K562 (cell line): ENCODE data around the gene NEU1. TPM values are rescaled to one million over a fixed set of nuclear protein-coding genes. Genes with fewer than 3 reads are reported as not detected.
A peak's percentile ranks its signal among the peaks of the same experiment; 100 is the strongest.

Experiments
- ATF3 ChIP-seq, 2 experiments: fragments of 450-650 bp in 1 of 2; sonication (generic) in 1 of 2; formaldehyde crosslinking in 1 of 2; IDR thresholded peaks in 1 of 2; conservative IDR thresholded peaks in 1 of 2; 2 replicates each; pipeline versions ENCODE4 v1.6.1 to v1.8.1; 2016 to 2023; ENCODE audit warnings: mild to moderate bottlenecking in 2 of 2, moderate library complexity in 2 of 2, inconsistent platforms in 1 of 2, missing genetic modification reagents in 1 of 2
- BRD9 ChIP-seq: fragments of 450-650 bp; IDR thresholded peaks from 2 replicates; pipeline ENCODE4 v1.6.1; 2018; ENCODE audit warnings: low read depth; ENCODE audit not compliant: partially characterized antibody
- BRF2 ChIP-seq: IDR thresholded peaks from 3 replicates; pipeline ENCODE4 v1.6.1; 2011; ENCODE audit warnings: borderline replicate concordance, mild to moderate bottlenecking; ENCODE audit not compliant: insufficient read length, insufficient read depth
- CLOCK ChIP-seq: fragments of 250-450 bp; sonication (Bioruptor Pico); IDR thresholded peaks from 2 replicates; pipeline ENCODE4 v1.4.0; 2020; ENCODE audit warnings: mild to moderate bottlenecking, moderate library complexity, borderline replicate concordance
- E4F1 ChIP-seq: fragments of 250-450 bp; sonication (Bioruptor Pico); IDR thresholded peaks from 2 replicates; pipeline ENCODE4 v1.5.0; 2021; ENCODE audit warnings: mild to moderate bottlenecking, borderline replicate concordance
- NFE2 ChIP-seq: IDR thresholded peaks from 2 replicates; pipeline ENCODE4 v1.6.1; 2014; ENCODE audit warnings: antibody characterized with exemption, low read depth
- NR1H2 ChIP-seq: sonication (generic); formaldehyde crosslinking; IDR thresholded peaks from 2 replicates; pipeline ENCODE4 v1.4.0; 2020; ENCODE audit warnings: mild to moderate bottlenecking, missing genetic modification reagents
- NR2C2 ChIP-seq, 2 experiments: fragments of 200-800 bp in 1 of 2; sonication (Bioruptor generic) in 1 of 2; sonication (generic) in 1 of 2; formaldehyde crosslinking in 1 of 2; IDR thresholded peaks; 2 replicates each; pipeline versions ENCODE4 v1.6.1 to v1.8.0; 2016 to 2022; ENCODE audit warnings: mild to moderate bottlenecking in 1 of 2, missing compliant biosample characterization in 1 of 2, missing genetic modification characterization in 1 of 2, missing genetic modification reagents in 1 of 2
- SIRT6 ChIP-seq: IDR thresholded peaks from one replicate; pipeline ENCODE4 v1.6.1; 2012; ENCODE audit warnings: low read depth, mild to moderate bottlenecking, control low read depth, inconsistent platforms, low read length, moderate library complexity
- SMAD4 ChIP-seq: fragments of 250-450 bp; sonication (Bioruptor Pico); conservative IDR thresholded peaks from 2 replicates; pipeline ENCODE4 v1.8.0; 2021; ENCODE audit warnings: inconsistent platforms, mild to moderate bottlenecking, moderate library complexity
- SRSF9 ChIP-seq: fragments of 200-400 bp; formaldehyde crosslinking; IDR thresholded peaks from 2 replicates; pipeline ENCODE4 v1.6.1; 2017; ENCODE audit warnings: low read depth, low read length, borderline replicate concordance
- SUPT5H ChIP-seq: fragments of 450-650 bp; IDR thresholded peaks from 2 replicates; pipeline ENCODE4 v1.6.1; 2016
- TCF7L2 ChIP-seq: fragments of 150-350 bp; IDR thresholded peaks from 2 replicates; pipeline ENCODE4 v1.6.1; 2016; ENCODE audit warnings: low read depth, mild to moderate bottlenecking, low read length, moderate library complexity
- TOE1 ChIP-seq, 2 experiments: fragments of 450-650 bp in 1 of 2; sonication (generic) in 1 of 2; formaldehyde crosslinking in 1 of 2; IDR thresholded peaks; 2 replicates each; pipeline versions ENCODE4 v1.7.1 to v1.8.0; 2016 to 2022; ENCODE audit warnings: borderline replicate concordance in 2 of 2, mild to moderate bottlenecking in 2 of 2, antibody characterized with exemption in 1 of 2, inconsistent platforms in 1 of 2, low read depth in 1 of 2, missing genetic modification reagents in 1 of 2, moderate library complexity in 1 of 2
- ZEB2 ChIP-seq: fragments of 450-650 bp; IDR thresholded peaks from 2 replicates; pipeline ENCODE4 v1.6.1; 2016
- ZNF124 ChIP-seq: sonication (generic); formaldehyde crosslinking; IDR thresholded peaks from 2 replicates; pipeline ENCODE4 v1.8.1; 2022; ENCODE audit warnings: missing genetic modification reagents
- ZNF140 ChIP-seq: fragments of 250-450 bp; sonication (Bioruptor Pico); IDR thresholded peaks from 2 replicates; pipeline ENCODE4 v1.8.0; 2021; ENCODE audit warnings: moderate library complexity, mild to moderate bottlenecking, inconsistent platforms
- ZNF239 ChIP-seq: fragments of 250-450 bp; sonication (Bioruptor Pico); IDR thresholded peaks from 2 replicates; pipeline ENCODE4 v1.4.0; 2020; ENCODE audit warnings: mild to moderate bottlenecking
- ZNF431 ChIP-seq: sonication (generic); formaldehyde crosslinking; IDR thresholded peaks from 2 replicates; pipeline ENCODE4 v1.8.0; 2022; ENCODE audit warnings: mild to moderate bottlenecking, missing genetic modification reagents
- polyA plus RNA-seq, 8 experiments: library from polyadenylated mRNA; depleted of rRNA in 4 of 8; stranded (reverse) in 5 of 8; unstranded in 3 of 8; fragments of >200 nt; fragmentation: Nextera tagmentation in 2 of 8; fragmentation: Illumina TruSeq in 1 of 8; extraction: Ambion mirVana in 2 of 8; extraction: Trizol in 1 of 8; gene quantifications; 2 replicates each; pipeline versions ENCODE4 v1.2.1 to v1.2.3, GENCODE V29; 2011 to 2014; ENCODE audit warnings: inconsistent platforms in 1 of 8, missing spikeins in 1 of 8
- total RNA-seq, 7 experiments: library from RNA; depleted of rRNA in 6 of 7; stranded (reverse); fragments of >200 nt in 6 of 7; fragmentation: Illumina TruSeq in 2 of 7; extraction: Trizol in 2 of 7; gene quantifications; 2 replicates each; pipeline versions ENCODE4 v1.2.1 to v1.2.3, GENCODE V29; 2011 to 2021; ENCODE audit warnings: low replicate concordance in 1 of 7

NEU1 gene
- total and polyA plus RNA-seq, 9 of the 15 experiments (the other 6 are each of a cell fraction or from before 2014, with no cell fraction given): 14.8 to 67.8 (median 51.0) TPM

GRCh38 chr6:31815025-31815838 lies 47.4 kb downstream of the NEU1 start, which contains the start of the genes HSPA1A and HSPA1L (continued):
- TF ChIP-seq ZNF124 (CRISPR knock-in tag) (no peak), ZEB2 (no peak; the same call in 1 of the 2 replicates), ZNF431 (peak; percentile 64; the same call in 1 of the 2 replicates), CLOCK (CRISPR knock-in tag) (no peak), NR1H2 (no peak), SUPT5H (peak; percentile 100), NFE2 (no peak), SMAD4 (peak; percentile 81), BRD9 (peak; percentile 4), E4F1 (no peak), ZNF239 (peak; percentile 31; the same call in 1 of the 2 replicates), SIRT6 (no peak), SRSF9 (no peak), ZNF140 (CRISPR knock-in tag) (no peak), NR2C2 (CRISPR knock-in tag; IDR thresholded peaks at IDR 0.05) (no peak), NR2C2 (tag; IDR thresholded peaks at IDR 0.05) (no peak), BRF2 (no peak), TCF7L2 (no peak), ATF3 (IDR thresholded peaks at IDR 0.05) (no peak), ATF3 (CRISPR knock-in tag; conservative IDR thresholded peaks at IDR 0.05) (peak; percentile 6; the same call in 1 of the 2 replicates), TOE1 (IDR thresholded peaks at IDR 0.05; ENCODE audit: borderline replicate concordance) (no peak), TOE1 (CRISPR knock-in tag; IDR thresholded peaks at IDR 0.05; ENCODE audit: borderline replicate concordance, low read depth) (peak; percentile 98; the same call in 1 of the 2 replicates)
